GM23248 (cell line): ENCODE measurements around the gene FBLIM1.

Source experiments
- EZH2 ChIP-seq: fragments of 200-600 bp; sonication (generic); IDR thresholded peaks from 2 replicates; pipeline ENCODE4 v1.6.1; 2018; ENCODE audit warnings: antibody characterized with exemption, mild to moderate bottlenecking; ENCODE audit not compliant: insufficient read depth, poor library complexity, severe bottlenecking
- EZH2phosphoT487 ChIP-seq: fragments of 200-600 bp; sonication (generic); IDR thresholded peaks from 2 replicates; pipeline ENCODE4 v1.6.1; 2018; ENCODE audit warnings: antibody characterized with exemption, moderate library complexity, mild to moderate bottlenecking, low read depth; ENCODE audit not compliant: insufficient read depth

GRCh38 chr1:15732686-15733081 is 25.9 kb upstream of the FBLIM1 start:
- TF ChIP-seq EZH2 (no peak), EZH2phosphoT487 (no peak)
